Cardiac fibroblast (primary cell): ENCODE results near the gene STC2.

Source experiments
- DNase-seq, 2 donors: peaks; one replicate each; pipeline versions ENCODE4 v3.0.0 to v3.0.0-alpha.2; 2010; ENCODE audit warnings: low read depth in 2 of 2
- H3K4me3 ChIP-seq, 2 donors: replicated peaks in 1 of 2; 1 replicate in 1 of 2; 2 replicates in 1 of 2; pipeline ENCODE4 v1.5.1; 2011; ENCODE audit warnings: low read depth in 2 of 2, low read length in 2 of 2, mild to moderate bottlenecking in 2 of 2, moderate library complexity in 1 of 2
- TF ChIP-seq, protein P1 (sequence below): IDR thresholded peaks from one replicate; pipeline ENCODE4 v1.5.1; 2011; ENCODE audit warnings: low read depth, mild to moderate bottlenecking, low read length, inconsistent platforms

STC2 gene

GRCh38 chr5:173328844-173329490, 753 bp upstream of the STC2 start:
- DNase-seq = peak; percentile 64 to 86
- peak overlapping the region; percentile 76 to 85 for H3K4me3 ChIP-seq
- TF ChIP-seq, protein P1, sequence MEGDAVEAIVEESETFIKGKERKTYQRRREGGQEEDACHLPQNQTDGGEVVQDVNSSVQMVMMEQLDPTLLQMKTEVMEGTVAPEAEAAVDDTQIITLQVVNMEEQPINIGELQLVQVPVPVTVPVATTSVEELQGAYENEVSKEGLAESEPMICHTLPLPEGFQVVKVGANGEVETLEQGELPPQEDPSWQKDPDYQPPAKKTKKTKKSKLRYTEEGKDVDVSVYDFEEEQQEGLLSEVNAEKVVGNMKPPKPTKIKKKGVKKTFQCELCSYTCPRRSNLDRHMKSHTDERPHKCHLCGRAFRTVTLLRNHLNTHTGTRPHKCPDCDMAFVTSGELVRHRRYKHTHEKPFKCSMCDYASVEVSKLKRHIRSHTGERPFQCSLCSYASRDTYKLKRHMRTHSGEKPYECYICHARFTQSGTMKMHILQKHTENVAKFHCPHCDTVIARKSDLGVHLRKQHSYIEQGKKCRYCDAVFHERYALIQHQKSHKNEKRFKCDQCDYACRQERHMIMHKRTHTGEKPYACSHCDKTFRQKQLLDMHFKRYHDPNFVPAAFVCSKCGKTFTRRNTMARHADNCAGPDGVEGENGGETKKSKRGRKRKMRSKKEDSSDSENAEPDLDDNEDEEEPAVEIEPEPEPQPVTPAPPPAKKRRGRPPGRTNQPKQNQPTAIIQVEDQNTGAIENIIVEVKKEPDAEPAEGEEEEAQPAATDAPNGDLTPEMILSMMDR = no peak

GRCh38 chr5:173327084-173327947, 898 bp downstream of the STC2 start:
- TF ChIP-seq, protein P1 = no peak
- peak; percentile 67 to 75 for DNase-seq
- peak overlapping the region; percentile 76 to 85 for H3K4me3 ChIP-seq

- TF ChIP-seq, protein P1 = no peak
- peak overlapping the region; percentile 76 to 85 for H3K4me3 ChIP-seq
- DNase-seq = peak; percentile 78 to 91
Measured at GRCh38 chr5:173326501-173326960, 1.7 kb downstream of the STC2 start.

GRCh38 chr5:173325091-173325698, 3.0 kb downstream of the STC2 start:
- peak overlapping the region; percentile 4 to 85 for H3K4me3 ChIP-seq
- no peak for DNase-seq
- TF ChIP-seq, protein P1 = no peak

DNA sequence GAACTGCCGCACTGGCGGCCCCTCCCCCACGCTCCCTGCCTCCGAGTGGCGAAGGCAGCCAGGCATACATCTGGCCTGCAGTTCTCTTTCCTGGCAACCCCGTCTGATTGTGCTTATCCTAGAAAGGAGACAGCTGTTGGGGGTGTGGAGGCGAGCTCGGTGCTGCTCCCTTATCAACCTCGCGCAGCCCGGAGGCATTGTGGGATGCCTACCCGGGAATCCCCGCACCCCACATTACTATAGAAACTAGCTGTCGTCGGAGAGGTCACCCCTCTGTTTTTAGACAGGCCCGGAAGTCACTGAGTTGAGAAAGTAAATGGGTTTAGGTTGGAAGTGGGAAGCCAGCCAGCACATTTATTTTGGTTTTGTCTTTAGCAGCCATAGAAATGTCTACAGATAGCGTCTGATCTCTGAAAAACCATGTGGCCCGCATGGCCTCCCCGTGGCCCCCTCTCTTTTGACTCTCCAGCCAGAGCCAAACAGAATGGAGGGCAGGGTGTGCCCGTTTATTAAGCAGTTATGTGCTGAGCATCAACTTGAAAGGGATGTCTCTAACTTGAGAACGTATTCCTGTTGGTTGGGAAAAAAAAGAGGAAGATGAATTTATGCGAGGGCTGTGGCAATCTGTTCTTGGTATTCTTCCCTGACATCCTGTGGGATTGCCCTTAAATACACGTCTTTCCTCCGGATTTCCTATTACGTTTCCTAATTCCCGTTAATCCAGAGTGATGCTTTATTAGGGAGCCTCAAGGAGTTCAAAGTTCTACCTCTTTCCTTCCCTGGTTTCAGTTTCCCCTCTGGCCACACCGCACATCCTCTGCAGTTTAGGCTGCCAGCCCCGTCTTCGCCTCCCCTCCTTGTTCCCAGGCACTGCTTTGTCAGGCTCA, 3.9 kb downstream of the STC2 start:
- TF ChIP-seq, protein P1 = no peak
- H3K4me3 ChIP-seq = peak overlapping the region in 1 of 2 donors; percentile 85
- DNase-seq = peak; percentile 72 to 97

- TF ChIP-seq, protein P1 = no peak
- DNase-seq = no peak
- peak overlapping the region in 1 of 2 donors; percentile 85 for H3K4me3 ChIP-seq
Measured at GRCh38 chr5:173323799-173324114, 4.5 kb downstream of the STC2 start.
